HEK293 (cell line): ENCODE measurements around the gene RPL12.

Experiments
- CTCF ChIA-PET: fragments of 350-600 bp; formaldehyde crosslinking; extraction: SDS; loops from one replicate; lab custom pipeline; 2021; ENCODE audit warnings: antibody characterized with exemption; lab: Yijun Ruan, JAX
- POLR2A ChIA-PET: fragments of 300-600 bp; formaldehyde crosslinking; extraction: SDS; loops from one replicate; lab custom pipeline; 2020; ENCODE audit warnings: antibody characterized with exemption, inconsistent platforms; lab: Yijun Ruan, JAX
- H3K27ac ChIP-seq: fragments of 200-500 bp; sonication (Bioruptor generic); 2 replicates; pipeline ENCODE4 v1.5.1; 2014; ENCODE audit warnings: low read depth, low read length, control low read depth, inconsistent platforms; ENCODE audit errors: extremely low read depth
- H3K36me3 ChIP-seq, 2 experiments: fragments of 200-500 bp in 1 of 2; sonication (Bioruptor generic) in 1 of 2; 1 replicate in 1 of 2; 2 replicates in 1 of 2; pipeline ENCODE4 v1.5.1; 2014 to 2017; ENCODE audit warnings: inconsistent platforms in 2 of 2, low read length in 2 of 2; ENCODE audit not compliant: control insufficient read depth in 2 of 2, insufficient read depth in 1 of 2
- H3K4me1 ChIP-seq: fragments of 200-500 bp; sonication (Bioruptor generic); 2 replicates; pipeline ENCODE4 v1.5.1; 2014; ENCODE audit warnings: mild to moderate bottlenecking, low read length, inconsistent platforms; ENCODE audit not compliant: control insufficient read depth, insufficient read depth
- H3K4me3 ChIP-seq: 2 replicates; pipeline ENCODE4 v1.5.1; 2011; ENCODE audit warnings: low read depth, mild to moderate bottlenecking, control low read depth, low read length, moderate library complexity
- H3K9me3 ChIP-seq: fragments of 200-500 bp; sonication (Bioruptor generic); 2 replicates; pipeline ENCODE4 v1.5.1; 2014; ENCODE audit warnings: low read depth, low read length, inconsistent platforms; ENCODE audit not compliant: control insufficient read depth, insufficient read depth
- FEZF1 ChIP-seq: fragments of 450-650 bp; formaldehyde crosslinking; IDR thresholded peaks from 2 replicates; pipeline ENCODE4 v1.5.1; 2016; ENCODE audit warnings: missing biosample characterization, missing genetic modification characterization
- GLI2 ChIP-seq: fragments of 450-650 bp; formaldehyde crosslinking; IDR thresholded peaks from 2 replicates; pipeline ENCODE4; 2017; ENCODE audit warnings: missing biosample characterization, missing genetic modification characterization, low read depth, borderline replicate concordance
- GLIS1 ChIP-seq: fragments of 450-650 bp; formaldehyde crosslinking; IDR thresholded peaks from 2 replicates; pipeline ENCODE4 v1.5.1; 2016; ENCODE audit warnings: missing biosample characterization, missing genetic modification characterization
- KLF9 ChIP-seq: fragments of 450-650 bp; formaldehyde crosslinking; IDR thresholded peaks from 2 replicates; pipeline ENCODE4 v1.5.1; 2016; ENCODE audit warnings: missing biosample characterization, missing genetic modification characterization, low read depth
- MZF1 ChIP-seq: fragments of 450-650 bp; formaldehyde crosslinking; IDR thresholded peaks from 2 replicates; pipeline ENCODE4 v1.5.1; 2017; ENCODE audit warnings: missing biosample characterization, missing genetic modification characterization, borderline replicate concordance
- OSR2 ChIP-seq: fragments of 450-650 bp; formaldehyde crosslinking; IDR thresholded peaks from 2 replicates; pipeline ENCODE4 v1.5.1; 2016; ENCODE audit warnings: missing biosample characterization, missing genetic modification characterization
- PRDM10 ChIP-seq: fragments of 450-650 bp; formaldehyde crosslinking; IDR thresholded peaks from 2 replicates; pipeline ENCODE4 v1.5.1; 2016; ENCODE audit warnings: missing biosample characterization, missing genetic modification characterization
- WT1 ChIP-seq: fragments of 450-650 bp; formaldehyde crosslinking; IDR thresholded peaks from 2 replicates; pipeline ENCODE4 v1.5.1; 2016; ENCODE audit warnings: missing biosample characterization, missing genetic modification characterization
- YY2 ChIP-seq: fragments of 450-650 bp; formaldehyde crosslinking; IDR thresholded peaks from 2 replicates; pipeline ENCODE4 v1.5.1; 2016; ENCODE audit warnings: missing biosample characterization, missing genetic modification characterization
- ZBTB10 ChIP-seq: fragments of 450-650 bp; formaldehyde crosslinking; IDR thresholded peaks from 2 replicates; pipeline ENCODE4 v1.5.1; 2016; ENCODE audit warnings: missing biosample characterization, missing genetic modification characterization
- ZBTB48 ChIP-seq: fragments of 450-650 bp; formaldehyde crosslinking; IDR thresholded peaks from 2 replicates; pipeline ENCODE4 v1.5.1; 2016; ENCODE audit warnings: missing biosample characterization, missing genetic modification characterization
- ZFP69B ChIP-seq: fragments of 450-650 bp; formaldehyde crosslinking; IDR thresholded peaks from 2 replicates; pipeline ENCODE4 v1.5.1; 2016; ENCODE audit warnings: missing biosample characterization, missing genetic modification characterization
- ZNF138 ChIP-seq: fragments of 450-650 bp; formaldehyde crosslinking; IDR thresholded peaks from 2 replicates; pipeline ENCODE4 v1.5.1; 2016; ENCODE audit warnings: missing biosample characterization, missing genetic modification characterization, borderline replicate concordance
- ZNF302 ChIP-seq: fragments of 450-650 bp; formaldehyde crosslinking; IDR thresholded peaks from 2 replicates; pipeline ENCODE4 v1.5.1; 2016; ENCODE audit warnings: missing biosample characterization, missing genetic modification characterization, low read depth
- ZNF324 ChIP-seq: fragments of 450-650 bp; formaldehyde crosslinking; IDR thresholded peaks from 2 replicates; pipeline ENCODE4 v1.5.1; 2016; ENCODE audit warnings: missing biosample characterization, missing genetic modification characterization
- ZNF335 ChIP-seq: fragments of 450-650 bp; formaldehyde crosslinking; conservative IDR thresholded peaks from 2 replicates; pipeline ENCODE4 v1.5.1; 2016; ENCODE audit warnings: missing biosample characterization, missing genetic modification characterization
- ZNF473 ChIP-seq: fragments of 450-650 bp; formaldehyde crosslinking; IDR thresholded peaks from 2 replicates; pipeline ENCODE4 v1.5.1; 2017; ENCODE audit warnings: missing biosample characterization, missing genetic modification characterization
- ZNF514 ChIP-seq: fragments of 450-650 bp; formaldehyde crosslinking; IDR thresholded peaks from 2 replicates; pipeline ENCODE4 v1.5.1; 2016; ENCODE audit warnings: missing biosample characterization, missing genetic modification characterization
- ZNF555 ChIP-seq: fragments of 450-650 bp; formaldehyde crosslinking; conservative IDR thresholded peaks from 2 replicates; pipeline ENCODE4 v1.5.1; 2017; ENCODE audit warnings: missing biosample characterization, mild to moderate bottlenecking, missing genetic modification characterization, inconsistent platforms
- ZNF624 ChIP-seq: fragments of 450-650 bp; formaldehyde crosslinking; IDR thresholded peaks from 2 replicates; pipeline ENCODE4 v1.5.1; 2017; ENCODE audit warnings: missing biosample characterization, missing genetic modification characterization
- ZNF626 ChIP-seq: fragments of 450-650 bp; sonication (Bioruptor Pico); formaldehyde crosslinking; IDR thresholded peaks from 2 replicates; pipeline ENCODE4 v1.5.1; 2018; ENCODE audit warnings: missing biosample characterization, missing genetic modification characterization, inconsistent platforms
- ZNF654 ChIP-seq: fragments of 450-650 bp; formaldehyde crosslinking; IDR thresholded peaks from 2 replicates; pipeline ENCODE4 v1.5.1; 2016; ENCODE audit warnings: low read depth, missing biosample characterization, missing genetic modification characterization
- ZNF76 ChIP-seq: fragments of 450-650 bp; formaldehyde crosslinking; IDR thresholded peaks from 2 replicates; pipeline ENCODE4; 2016; ENCODE audit warnings: low read depth, missing biosample characterization, missing genetic modification characterization, borderline replicate concordance
- ZNF777 ChIP-seq: fragments of 450-650 bp; formaldehyde crosslinking; IDR thresholded peaks from 2 replicates; pipeline ENCODE4 v1.5.1; 2017; ENCODE audit warnings: missing biosample characterization, missing genetic modification characterization, borderline replicate concordance
- ZNF837 ChIP-seq: fragments of 450-650 bp; formaldehyde crosslinking; IDR thresholded peaks from 2 replicates; pipeline ENCODE4 v1.5.1; 2016; ENCODE audit warnings: missing biosample characterization, missing genetic modification characterization
- ZNF843 ChIP-seq: fragments of 450-650 bp; formaldehyde crosslinking; IDR thresholded peaks from 2 replicates; pipeline ENCODE4 v1.5.1; 2016; ENCODE audit warnings: missing biosample characterization, missing genetic modification characterization
- ZSCAN23 ChIP-seq: fragments of 450-650 bp; formaldehyde crosslinking; IDR thresholded peaks from 2 replicates; pipeline ENCODE4 v1.5.1; 2016; ENCODE audit warnings: missing biosample characterization, missing genetic modification characterization
- ZXDB ChIP-seq: fragments of 450-650 bp; formaldehyde crosslinking; IDR thresholded peaks from 2 replicates; pipeline ENCODE4 v1.5.1; 2016; ENCODE audit warnings: missing biosample characterization, missing genetic modification characterization

Gene RPL12

GRCh38 chr9:127452691-127453090 is 1.5 kb upstream of the RPL12 start:
- POLR2A ChIA-PET: interaction anchor here (0.7 to 4.0 kb wide), 4 partner anchors 10 to 228 kb away, joined by 3 to 46 read pairs (median 9); partner anchors contain the start of gene ZNF79
- TF ChIP-seq FEZF1 (tag by site-specific recombination) (no peak), ZNF626 (tag by site-specific recombination) (no peak), ZNF843 (tag by site-specific recombination) (no peak), ZNF473 (tag by site-specific recombination) (no peak), ZNF654 (no peak), KLF9 (tag by site-specific recombination) (no peak), ZXDB (no peak), WT1 (tag by site-specific recombination) (no peak), ZSCAN23 (tag by site-specific recombination) (no peak), ZBTB10 (tag by site-specific recombination) (no peak), ZNF324 (tag by site-specific recombination) (no peak), MZF1 (tag by site-specific recombination) (no peak), YY2 (tag by site-specific recombination) (no peak), GLI2 (tag by site-specific recombination) (no peak), ZBTB48 (tag by site-specific recombination) (no peak), ZNF138 (tag by site-specific recombination) (no peak), OSR2 (tag by site-specific recombination) (no peak), ZNF555 (tag by site-specific recombination) (no peak), ZNF335 (tag by site-specific recombination) (no peak)
- TF ChIP-seq, all 188 proteins: peak for 0
- CTCF ChIA-PET: interaction anchor here (0.6 to 1.0 kb wide), 2 partner anchors 52 to 90 kb away, joined by 3 read pairs; no protein-coding TSS in a partner anchor
- H3K36me3 ChIP-seq: peaks cover 5 to 65% of the 10 kb centered on the region in 2 experiments; a peak in 2 of 3 replicates
- no peaks in the 10 kb centered on the region for H3K9me3 ChIP-seq
- no peak overlapping the region for H3K27ac ChIP-seq
- no peak overlapping the region for H3K4me3 ChIP-seq
- H3K4me1 ChIP-seq: no peaks in the 10 kb centered on the region

- Histone ChIP-seq H3K27ac (peak overlapping the region; percentile 98; the same call in 1 of the 2 replicates), H3K4me1 (no peaks in the 10 kb centered on the region), H3K4me3 (peak overlapping the region; percentile 90), H3K9me3 (no peaks in the 10 kb centered on the region), H3K36me3 (peaks cover 5 to 65% of the 10 kb centered on the region in 2 experiments; a peak in 2 of 3 replicates)
- CTCF ChIA-PET: interaction anchor here (0.6 to 1.1 kb wide), 3 partner anchors 53 to 283 kb away, joined by 3 read pairs; partner anchors contain the start of gene TOR2A
- POLR2A ChIA-PET: interaction anchor here (0.6 to 4.0 kb wide), 32 partner anchors 10 to 537 kb away, joined by 3 to 46 read pairs (median 4); partner anchors contain the start of genes RALGPS1, SLC2A8, ST6GALNAC6 and TOR2A
- TF ChIP-seq ZXDB: no peak
- peak; percentile 67 for TF ChIP-seq PRDM10
- peak; percentile 30; the same call in 1 of the 2 replicates for TF ChIP-seq GLIS1 (tag by site-specific recombination)
- TF ChIP-seq ZNF514 (tag by site-specific recombination): no peak
- peak; percentile 29; the same call in 1 of the 2 replicates for TF ChIP-seq ZNF76 (tag by site-specific recombination)
- TF ChIP-seq ZNF302 (tag by site-specific recombination): no peak
- TF ChIP-seq ZNF335 (tag by site-specific recombination): peak; percentile 94
- TF ChIP-seq ZSCAN23 (tag by site-specific recombination): no peak
- 0 out of 2 replicates have a peak, but pooled peaks have one; percentile 22 for TF ChIP-seq ZNF777 (tag by site-specific recombination)
- TF ChIP-seq ZFP69B: 0 out of 2 replicates have a peak, but pooled peaks have one; percentile 22
- no peak for TF ChIP-seq ZNF837 (tag by site-specific recombination)
- 0 out of 2 replicates have a peak, but pooled peaks have one; percentile 25 for TF ChIP-seq ZNF843 (tag by site-specific recombination)
- no peak for TF ChIP-seq ZNF624 (tag by site-specific recombination)
These were observed 851 bp upstream of the RPL12 start for GRCh38 chr9:127451858-127452656.
